Measurements from ENCODE around the gene KLHL42. TPM values are rescaled to one million over a fixed set of nuclear protein-coding genes. Genes with fewer than 3 reads are reported as not detected.

KLHL42 gene
- total RNA-seq, 1 donor from 2014 or later: 31.9 TPM

- H3K27me3 Mint-ChIP-seq (ENCODE audit: low read depth): no peaks in the 10 kb centered on the region
- no peak overlapping the region for H3K27ac Mint-ChIP-seq (ENCODE audit: unreplicated experiment)
- H3K4me3 Mint-ChIP-seq (ENCODE audit: unreplicated experiment): no peak overlapping the region
- TF ChIP-seq, protein P1, sequence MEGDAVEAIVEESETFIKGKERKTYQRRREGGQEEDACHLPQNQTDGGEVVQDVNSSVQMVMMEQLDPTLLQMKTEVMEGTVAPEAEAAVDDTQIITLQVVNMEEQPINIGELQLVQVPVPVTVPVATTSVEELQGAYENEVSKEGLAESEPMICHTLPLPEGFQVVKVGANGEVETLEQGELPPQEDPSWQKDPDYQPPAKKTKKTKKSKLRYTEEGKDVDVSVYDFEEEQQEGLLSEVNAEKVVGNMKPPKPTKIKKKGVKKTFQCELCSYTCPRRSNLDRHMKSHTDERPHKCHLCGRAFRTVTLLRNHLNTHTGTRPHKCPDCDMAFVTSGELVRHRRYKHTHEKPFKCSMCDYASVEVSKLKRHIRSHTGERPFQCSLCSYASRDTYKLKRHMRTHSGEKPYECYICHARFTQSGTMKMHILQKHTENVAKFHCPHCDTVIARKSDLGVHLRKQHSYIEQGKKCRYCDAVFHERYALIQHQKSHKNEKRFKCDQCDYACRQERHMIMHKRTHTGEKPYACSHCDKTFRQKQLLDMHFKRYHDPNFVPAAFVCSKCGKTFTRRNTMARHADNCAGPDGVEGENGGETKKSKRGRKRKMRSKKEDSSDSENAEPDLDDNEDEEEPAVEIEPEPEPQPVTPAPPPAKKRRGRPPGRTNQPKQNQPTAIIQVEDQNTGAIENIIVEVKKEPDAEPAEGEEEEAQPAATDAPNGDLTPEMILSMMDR (IDR thresholded peaks at IDR 0.05): no peak
- peaks cover 5% of the 10 kb centered on the region for H3K4me1 Mint-ChIP-seq (ENCODE audit: low read depth)
- no peaks in the 10 kb centered on the region for H3K36me3 Mint-ChIP-seq (ENCODE audit: low read depth)
- DNase-seq (ENCODE audit: low spot score): no peak
- H3K9me3 Mint-ChIP-seq (ENCODE audit: low read depth): no peaks in the 10 kb centered on the region
Measured at GRCh38 chr12:27823038-27823437, 43.0 kb downstream of the KLHL42 start.

DNA sequence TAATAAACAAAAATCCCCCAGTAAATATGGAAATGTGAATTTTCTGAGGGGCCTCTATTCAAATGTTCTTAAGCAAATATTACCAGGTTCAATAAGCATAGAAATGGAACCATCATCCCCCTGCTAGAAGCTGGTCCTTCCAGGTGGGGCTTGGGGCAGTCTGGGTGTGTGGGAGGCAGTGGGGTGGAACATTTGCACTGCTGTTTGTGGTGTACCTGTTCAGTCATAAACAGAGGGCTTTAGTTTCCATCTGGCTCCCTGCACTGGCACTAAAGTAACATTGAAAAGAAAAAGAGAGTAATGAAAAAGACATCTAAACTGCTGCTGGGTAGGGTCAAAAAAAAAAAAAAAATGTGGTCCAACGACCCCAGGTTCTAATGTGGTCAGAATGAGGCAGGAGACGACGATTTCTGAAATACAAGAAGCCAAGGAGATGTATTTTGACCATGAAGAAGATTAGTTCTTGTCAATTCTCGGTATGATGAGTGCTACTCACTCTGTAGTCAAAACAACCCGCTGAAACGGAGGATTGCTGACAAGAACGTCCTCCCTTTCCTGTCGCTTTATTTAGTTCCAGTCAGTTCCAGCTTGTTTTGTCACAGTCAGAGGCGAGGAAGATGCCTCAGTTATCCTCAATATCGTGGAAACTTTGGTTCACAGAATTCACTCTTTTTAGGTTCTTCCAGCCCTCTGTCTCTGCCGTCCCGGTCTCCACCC lies 44.3 kb downstream of the KLHL42 start:
- Mint-ChIP-seq H3K36me3 (ENCODE audit: low read depth) (no peaks in the 10 kb centered on the region), H3K27ac (ENCODE audit: unreplicated experiment) (no peak overlapping the region), H3K27me3 (ENCODE audit: low read depth) (no peaks in the 10 kb centered on the region), H3K4me1 (ENCODE audit: low read depth) (peaks cover 5% of the 10 kb centered on the region), H3K9me3 (ENCODE audit: low read depth) (no peaks in the 10 kb centered on the region), H3K4me3 (ENCODE audit: unreplicated experiment) (no peak overlapping the region)
- no peak for DNase-seq (ENCODE audit: low spot score)
- TF ChIP-seq, protein P1 (IDR thresholded peaks at IDR 0.05): no peak

GRCh38 chr12:27826076-27826475 lies 46.0 kb downstream of the KLHL42 start:
- Mint-ChIP-seq H3K9me3 (ENCODE audit: low read depth) (no peaks in the 10 kb centered on the region), H3K27ac (ENCODE audit: unreplicated experiment) (no peak overlapping the region), H3K27me3 (ENCODE audit: low read depth) (no peaks in the 10 kb centered on the region), H3K4me3 (ENCODE audit: unreplicated experiment) (no peak overlapping the region), H3K4me1 (ENCODE audit: low read depth) (peaks cover 4% of the 10 kb centered on the region), H3K36me3 (ENCODE audit: low read depth) (no peaks in the 10 kb centered on the region)
- no peak for DNase-seq (ENCODE audit: low spot score)
- TF ChIP-seq, protein P1 (IDR thresholded peaks at IDR 0.05): no peak

- no peak overlapping the region for H3K27ac Mint-ChIP-seq (ENCODE audit: unreplicated experiment)
- H3K36me3 Mint-ChIP-seq (ENCODE audit: low read depth): no peaks in the 10 kb centered on the region
- H3K9me3 Mint-ChIP-seq (ENCODE audit: low read depth): no peaks in the 10 kb centered on the region
- TF ChIP-seq, protein P1 (IDR thresholded peaks at IDR 0.05): no peak
- no peaks in the 10 kb centered on the region for H3K27me3 Mint-ChIP-seq (ENCODE audit: low read depth)
- no peak overlapping the region for H3K4me3 Mint-ChIP-seq (ENCODE audit: unreplicated experiment)
- no peak for DNase-seq (ENCODE audit: low spot score)
- H3K4me1 Mint-ChIP-seq (ENCODE audit: low read depth): no peaks in the 10 kb centered on the region
Measured at GRCh38 chr12:27828196-27828595, 48.2 kb downstream of the KLHL42 start.

- Mint-ChIP-seq H3K36me3 (ENCODE audit: low read depth) (peaks cover 5% of the 10 kb centered on the region), H3K4me1 (ENCODE audit: low read depth) (peaks cover 16% of the 10 kb centered on the region), H3K9me3 (ENCODE audit: low read depth) (peaks cover 17% of the 10 kb centered on the region), H3K27ac (ENCODE audit: unreplicated experiment) (no peak overlapping the region), H3K27me3 (ENCODE audit: low read depth) (no peaks in the 10 kb centered on the region), H3K4me3 (ENCODE audit: unreplicated experiment) (no peak overlapping the region)
- TF ChIP-seq, protein P1 (IDR thresholded peaks at IDR 0.05): no peak
- DNase-seq (ENCODE audit: low spot score): no peak
Measured at GRCh38 chr12:27838543-27839185, 58.6 kb downstream of the KLHL42 start.

Data from chondrocyte (in vitro differentiated cells).